DOHH2 (cell line): ENCODE data around the gene PRKAR1B.

Experiments used
- CTCF ChIP-seq: fragments of 200-600 bp; sonication (generic); IDR thresholded peaks from one replicate; pipeline ENCODE4 v1.5.1; 2014; ENCODE audit warnings: antibody characterized with exemption, mild to moderate bottlenecking, low read depth, low read length; ENCODE audit not compliant: poor library complexity, severe bottlenecking
- EZH2phosphoT487 ChIP-seq: fragments of 200-600 bp; sonication (generic); IDR thresholded peaks from 2 replicates; pipeline ENCODE4 v1.6.1; 2017; ENCODE audit warnings: borderline replicate concordance, mild to moderate bottlenecking, antibody characterized with exemption, low read length, moderate library complexity, mixed read lengths

DNA sequence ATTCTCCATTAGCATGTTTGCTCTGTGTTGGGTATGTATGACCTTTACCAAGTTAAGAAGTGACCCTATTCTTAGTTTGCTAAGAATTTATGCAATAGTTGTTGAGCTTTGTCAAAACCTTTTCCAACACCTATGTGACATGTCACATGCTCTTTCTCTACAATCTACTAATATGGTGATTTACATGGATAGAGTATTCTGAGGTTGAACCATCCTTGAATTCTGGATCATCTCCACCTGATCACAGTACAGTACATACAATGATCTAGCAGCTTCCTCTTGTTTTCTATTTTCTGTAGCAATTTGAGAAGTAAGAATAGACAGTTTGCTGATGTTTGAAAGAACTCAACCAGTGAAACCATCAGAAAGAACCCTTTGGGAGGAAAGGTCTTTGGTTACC is 106.2 kb downstream of the PRKAR1B start:
- TF ChIP-seq CTCF (no peak), EZH2phosphoT487 (no peak)
